Raji (cell line): ENCODE results near the gene HDAC4.
A peak's percentile ranks its signal among the peaks of the same experiment; 100 is the strongest.

ENCODE experiments used
- POLR2A ChIP-seq: IDR thresholded peaks from 2 replicates; pipeline ENCODE4 v1.6.1; 2011; ENCODE audit warnings: low read depth, low read length, control low read depth; ENCODE audit not compliant: insufficient read depth

Gene HDAC4

DNA sequence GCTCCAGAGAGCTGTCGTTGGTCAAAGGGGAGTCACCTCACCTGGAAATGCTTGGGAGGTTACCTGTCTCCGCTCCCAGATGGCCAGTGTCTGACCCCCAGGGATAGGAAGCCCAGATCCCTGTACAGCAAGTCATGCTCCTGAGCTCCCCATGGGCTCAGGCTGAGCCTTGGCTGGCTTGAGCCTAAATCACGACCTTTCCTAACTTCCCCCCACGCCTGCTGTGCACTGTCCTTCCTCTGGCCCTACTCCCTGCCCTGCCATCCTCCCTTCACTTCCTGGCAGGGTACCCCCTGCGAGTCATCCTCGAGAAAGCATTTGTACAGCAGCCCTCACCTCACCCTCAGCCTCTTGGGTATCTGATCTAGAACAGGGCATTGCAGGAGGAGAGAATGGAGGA, 9.2 kb upstream of the HDAC4 start:
- no peak for TF ChIP-seq POLR2A

DNA sequence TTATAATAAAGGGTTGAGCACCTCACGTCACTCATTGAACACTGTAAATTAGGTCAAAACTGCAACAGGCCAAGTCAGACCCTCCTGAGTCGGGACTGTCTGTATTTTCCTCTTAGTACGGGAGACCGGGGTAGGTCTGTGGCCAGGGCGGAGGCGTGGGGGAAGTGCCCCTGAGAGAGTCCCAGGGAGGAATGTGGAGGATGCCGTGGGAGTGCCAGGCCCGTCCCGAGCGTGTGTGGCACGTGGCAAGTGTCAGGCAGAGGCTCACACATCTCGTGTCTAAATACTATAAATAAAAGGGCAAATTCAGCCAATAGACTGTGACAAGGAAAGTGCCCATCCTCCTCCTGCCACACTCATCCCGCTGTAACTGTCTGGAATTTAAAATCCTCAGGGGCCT, 6.3 kb upstream of the HDAC4 start:
- no peak for TF ChIP-seq POLR2A

DNA sequence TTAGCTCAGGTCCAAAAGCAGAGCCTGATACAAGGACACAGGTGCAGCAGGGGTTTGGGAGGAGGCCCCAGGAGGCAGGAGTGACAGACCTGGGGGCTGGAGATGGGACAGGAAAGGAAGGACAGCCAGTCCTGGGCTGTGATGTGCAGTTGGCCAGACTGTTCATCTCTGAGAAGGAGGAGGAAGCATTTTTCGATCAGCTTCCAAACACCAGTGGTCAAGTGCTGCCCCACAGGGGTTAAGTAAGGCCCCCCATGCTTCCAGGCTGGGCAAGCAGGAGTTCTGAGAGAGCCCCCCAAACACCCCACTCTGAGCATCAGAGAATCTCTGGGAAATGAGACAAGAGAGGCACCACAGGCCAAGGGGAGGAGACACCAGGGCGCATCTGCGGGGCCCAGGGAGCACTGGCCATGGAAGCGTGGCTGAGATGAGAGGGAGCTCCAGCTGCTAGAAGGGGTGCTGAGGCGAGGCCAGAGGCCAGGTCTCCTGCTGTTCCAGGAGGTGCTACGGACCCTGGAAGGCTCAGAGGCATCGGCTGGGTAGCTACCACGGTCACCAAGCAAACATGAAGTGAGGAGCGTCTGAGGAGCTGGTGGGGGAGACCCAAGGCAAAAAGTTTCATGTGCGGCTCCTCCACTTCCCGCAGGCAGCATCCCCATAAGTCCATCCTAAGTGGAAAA, 5.6 kb upstream of the HDAC4 start:
- no peak for TF ChIP-seq POLR2A

DNA sequence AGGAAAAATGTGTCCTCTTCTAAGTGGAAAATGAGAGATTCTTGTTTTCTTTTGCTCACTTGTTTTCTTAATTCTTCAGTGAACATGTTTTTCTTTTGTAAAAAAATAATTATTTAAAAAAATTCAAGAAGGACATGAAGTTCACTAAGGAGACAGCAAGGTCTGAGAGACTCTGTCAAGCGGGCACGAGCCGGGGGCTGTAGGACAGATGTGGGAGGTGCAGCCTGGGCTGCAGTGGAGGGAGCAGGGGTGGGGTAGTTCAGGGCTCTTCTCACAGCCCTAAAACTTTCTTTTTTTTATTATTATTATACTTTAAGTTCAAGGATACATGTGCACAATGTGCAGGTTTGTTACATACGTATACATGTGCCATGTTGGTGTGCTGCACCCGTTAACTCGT, 4.3 kb upstream of the HDAC4 start:
- TF ChIP-seq POLR2A, result no peak

DNA sequence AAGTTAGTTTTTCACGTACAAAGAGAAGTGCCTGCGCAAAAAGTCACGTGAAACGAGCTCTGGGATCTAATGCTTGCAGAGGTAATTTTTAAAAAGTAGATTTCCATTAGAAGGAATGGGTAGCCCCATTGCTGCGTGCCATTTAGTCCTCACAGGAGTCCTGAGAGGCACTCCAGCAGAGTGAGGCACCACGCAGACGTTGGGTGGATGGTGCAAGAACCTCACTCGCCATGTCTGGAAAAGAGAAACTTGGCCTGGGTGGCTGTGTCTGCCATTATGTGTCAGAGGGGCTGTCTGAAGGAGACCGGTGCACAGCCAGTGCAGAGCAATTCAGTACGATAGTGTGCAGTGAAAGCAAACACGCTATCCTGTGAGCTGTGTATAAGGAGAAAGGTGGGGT, 1.8 kb upstream of the HDAC4 start:
- no peak for TF ChIP-seq POLR2A

DNA sequence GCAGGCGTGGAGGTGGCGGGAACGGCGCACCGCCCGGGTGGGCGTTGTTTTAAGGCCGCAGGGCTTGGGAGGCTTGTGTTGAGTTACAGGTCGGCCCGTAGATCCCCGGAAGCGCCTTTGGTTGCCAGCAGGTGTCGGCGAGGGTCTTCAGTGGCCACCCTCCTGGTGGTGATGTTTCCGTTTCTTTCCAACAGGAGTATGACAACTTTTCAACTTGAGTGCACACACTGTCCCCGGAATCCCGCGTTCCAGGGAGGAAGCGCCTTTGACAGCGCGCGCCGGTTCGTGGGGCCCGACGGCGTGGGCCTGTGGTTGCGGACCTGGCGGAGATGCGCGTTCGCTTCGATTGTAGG, 1.0 kb upstream of the HDAC4 start:
- no peak for TF ChIP-seq POLR2A

DNA sequence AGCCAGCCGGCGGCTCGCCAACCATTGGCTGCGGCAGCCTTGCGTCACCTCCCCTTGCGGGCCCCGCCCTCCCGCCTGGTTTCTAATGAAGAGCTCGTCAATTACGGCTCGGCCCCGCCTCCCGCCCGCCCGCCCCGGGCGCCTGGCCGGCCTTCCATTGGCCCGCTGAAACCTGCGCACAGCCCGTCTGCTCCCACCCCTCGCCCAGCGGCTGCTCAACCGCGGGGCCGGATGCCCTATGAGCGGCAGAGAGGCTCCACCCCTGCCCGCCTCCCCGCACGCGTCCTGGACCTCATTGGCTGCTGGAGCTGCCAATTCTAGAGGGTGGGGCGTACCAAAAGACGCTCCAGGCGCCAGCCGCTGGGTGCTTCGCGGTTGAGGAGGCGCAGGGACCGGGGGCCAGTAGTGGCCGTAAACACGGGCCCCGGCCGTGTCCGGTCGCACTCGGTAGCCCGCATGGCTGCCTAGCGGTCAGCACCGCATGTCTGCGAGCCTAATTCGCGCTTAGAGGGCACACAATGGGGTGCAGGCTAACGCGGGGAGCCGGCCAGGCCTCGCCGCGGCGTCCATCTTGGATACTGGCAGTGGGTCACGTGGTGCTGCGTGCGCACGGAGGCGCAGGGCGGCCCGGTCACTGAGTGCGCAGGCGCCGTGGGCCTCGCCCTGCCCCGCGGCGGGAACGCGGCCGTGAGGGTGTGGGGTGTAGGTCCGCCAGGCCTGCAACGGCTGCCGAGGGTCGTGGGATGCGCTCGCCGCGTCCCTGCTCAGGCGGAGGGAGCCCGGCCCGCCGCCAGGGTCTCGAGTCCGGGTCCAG, 454 bp upstream of the HDAC4 start:
- peak; percentile 100 for TF ChIP-seq POLR2A

DNA sequence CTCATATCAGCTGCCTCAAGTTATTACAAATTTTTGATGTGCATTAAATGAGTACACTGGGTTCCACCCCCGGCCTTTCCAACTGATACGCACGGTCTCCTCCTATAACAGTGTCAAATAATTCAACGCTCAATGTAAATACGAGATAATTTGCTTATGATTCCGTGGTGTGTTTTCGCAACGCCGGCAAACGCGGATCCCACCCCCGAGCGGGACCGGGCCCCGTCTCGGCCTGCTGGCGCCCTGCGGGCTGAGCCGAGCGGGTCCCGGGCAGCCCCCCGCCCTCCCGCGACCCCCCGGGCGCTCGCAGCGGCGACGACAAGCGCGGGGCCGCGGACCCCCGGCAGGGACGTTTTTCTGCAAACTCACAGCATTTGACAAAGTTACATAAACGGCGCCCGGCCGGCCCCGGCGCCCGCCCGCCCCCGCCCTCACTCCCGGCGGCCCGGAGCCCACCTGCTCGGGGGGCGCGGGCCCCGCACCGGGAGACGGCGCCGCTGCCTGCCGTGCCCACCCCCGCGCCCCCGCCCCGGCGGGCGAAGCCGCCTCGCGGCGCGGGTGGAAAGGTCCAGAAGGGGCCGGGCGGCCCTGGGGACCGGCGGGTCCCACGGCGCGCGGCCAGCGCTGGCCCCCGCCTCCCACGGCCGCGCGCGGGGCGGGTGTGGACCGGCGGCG, 762 bp downstream of the HDAC4 start:
- no peak for TF ChIP-seq POLR2A

DNA sequence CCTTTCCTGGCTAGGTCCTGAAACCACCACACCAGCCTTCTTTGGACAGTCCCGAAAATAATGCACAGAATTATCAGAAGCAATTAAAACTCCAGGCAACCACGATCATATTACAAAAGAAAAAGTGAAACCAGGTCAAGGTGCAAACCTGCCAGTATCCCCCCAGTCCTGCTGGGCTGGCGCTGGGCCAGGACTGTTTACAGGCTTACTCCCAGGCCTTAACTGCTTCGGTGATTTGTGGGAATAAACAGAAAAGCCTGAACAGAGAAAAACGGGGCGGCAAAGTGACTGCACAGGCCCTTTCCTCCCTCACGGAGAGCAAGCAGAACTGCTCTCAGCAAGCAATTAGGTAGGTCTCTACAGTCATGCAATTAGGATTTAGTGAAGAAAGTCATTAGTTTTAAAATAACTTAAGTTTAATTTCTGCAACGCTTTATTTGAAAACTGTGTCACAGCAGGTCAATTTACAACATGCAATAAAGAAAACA, 1.3 kb downstream of the HDAC4 start:
- TF ChIP-seq POLR2A, result no peak

DNA sequence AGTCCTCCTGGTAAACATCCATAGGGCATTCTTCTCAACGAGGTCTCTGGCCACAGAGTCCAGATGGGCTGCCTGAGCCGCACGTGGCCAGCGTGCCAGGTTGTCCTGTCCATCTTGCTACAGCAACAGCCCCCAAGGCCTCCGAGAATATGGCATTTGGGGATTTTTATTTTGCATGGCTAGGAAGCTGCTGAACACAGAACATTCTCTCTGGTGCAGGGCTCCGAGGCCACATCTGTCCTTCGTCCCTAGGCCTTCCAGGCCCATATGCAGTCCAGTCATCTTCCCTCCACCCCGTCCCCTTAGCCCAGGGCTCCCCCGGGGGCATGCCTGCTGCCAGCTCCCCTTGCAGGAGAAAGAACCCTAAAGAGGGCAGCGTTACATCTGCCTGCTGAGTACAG, 2.3 kb downstream of the HDAC4 start:
- no peak for TF ChIP-seq POLR2A

DNA sequence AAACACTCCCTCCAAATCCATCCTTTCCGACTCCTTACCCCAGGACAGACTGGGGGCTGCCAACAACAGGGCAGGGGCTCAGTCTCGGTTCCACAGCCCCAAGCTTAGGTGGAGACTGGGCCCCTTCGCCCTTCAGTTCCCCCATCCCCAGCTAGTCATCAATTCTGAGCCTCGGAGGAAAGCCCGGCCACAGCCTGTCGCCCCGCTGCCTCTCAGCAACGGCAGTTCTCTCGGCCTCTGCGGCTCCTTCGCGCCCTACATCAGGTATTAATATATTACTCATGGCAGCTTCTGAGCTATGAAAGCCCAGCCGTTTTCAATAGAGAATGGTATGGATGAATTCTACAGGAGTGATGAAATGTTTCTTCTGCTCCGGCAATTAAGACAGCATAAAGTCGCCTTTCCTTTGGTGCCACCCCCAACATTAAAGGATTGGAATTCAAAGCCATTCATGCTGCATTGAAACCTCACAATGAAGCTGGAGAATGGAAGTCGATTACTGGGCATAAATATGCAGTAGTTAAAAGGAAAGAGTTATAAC, 2.8 kb downstream of the HDAC4 start:
- no peak for TF ChIP-seq POLR2A

DNA sequence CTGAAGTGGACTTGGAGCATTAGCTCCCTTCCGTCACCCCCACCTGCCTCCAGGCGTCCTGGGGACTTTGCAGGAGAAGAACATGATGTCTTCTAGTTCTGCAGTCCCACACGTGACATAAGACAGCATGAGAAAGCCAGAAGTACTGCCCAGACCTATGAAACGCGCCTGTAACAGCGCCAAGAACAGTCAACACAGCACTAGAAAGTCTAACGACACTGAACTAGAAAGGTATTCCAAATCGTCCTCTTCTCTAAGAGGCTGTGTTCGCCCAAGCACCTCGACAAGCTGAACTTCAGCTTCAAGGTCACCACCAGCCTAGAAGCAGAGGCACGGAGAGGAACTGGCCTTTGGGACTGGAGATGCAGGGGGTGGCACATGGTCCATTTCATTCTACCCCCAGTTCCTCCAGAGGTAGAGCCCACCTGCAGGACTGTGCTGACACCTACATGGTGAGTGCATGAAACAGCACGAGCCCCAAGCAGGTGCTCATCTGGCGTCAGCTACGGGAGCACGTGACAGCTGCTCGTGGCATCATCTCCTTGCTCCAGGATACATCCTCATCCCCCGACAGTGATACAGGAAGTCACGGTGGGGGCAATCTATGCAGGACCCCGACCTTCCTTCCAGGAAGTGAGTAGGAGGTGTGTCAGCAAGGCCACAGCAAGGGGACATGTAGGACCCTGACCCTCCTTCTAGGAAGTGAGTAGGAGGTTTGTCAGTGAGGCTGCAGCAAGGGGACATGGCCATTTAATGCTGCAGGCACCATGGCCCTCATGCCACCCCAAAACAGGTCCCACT, 3.7 kb downstream of the HDAC4 start:
- TF ChIP-seq POLR2A, result no peak

DNA sequence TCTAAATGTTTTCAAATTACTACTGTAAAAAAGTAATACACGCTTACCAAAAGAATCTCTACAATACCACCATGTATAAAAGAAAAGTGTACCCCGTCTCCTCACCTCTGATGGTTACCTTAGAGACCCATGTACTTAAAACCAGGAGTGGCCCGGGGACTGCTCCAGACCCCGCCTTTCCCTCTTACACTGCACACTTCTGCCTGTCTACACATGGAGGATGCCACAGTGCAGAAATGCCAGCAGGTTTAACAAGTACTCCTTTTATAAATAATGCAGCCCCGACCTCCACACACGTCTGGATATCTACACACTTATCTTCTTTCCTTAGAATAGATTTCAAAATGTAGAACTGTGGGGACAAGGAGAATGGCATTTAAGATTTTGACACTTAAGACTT, 5.3 kb downstream of the HDAC4 start:
- no peak for TF ChIP-seq POLR2A

DNA sequence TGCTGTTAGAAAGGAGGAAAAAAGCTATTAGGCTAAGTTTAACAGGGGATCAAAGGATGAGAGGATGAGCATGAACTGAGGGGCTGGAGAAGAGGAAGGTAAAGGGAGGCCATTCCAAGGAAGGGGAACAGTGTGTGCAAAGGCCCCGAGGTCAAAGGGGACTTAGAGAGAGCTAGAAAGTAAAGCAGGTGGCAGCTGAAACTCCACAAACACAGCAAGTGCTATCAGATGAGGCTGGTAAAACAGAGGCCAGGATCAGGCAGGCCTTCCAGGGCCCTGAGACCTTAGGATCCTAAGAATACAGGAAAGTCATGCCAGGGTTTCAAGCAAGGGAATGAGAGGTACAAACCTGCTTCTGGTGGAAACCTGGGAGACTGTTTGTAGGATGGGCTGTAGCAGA, 5.8 kb downstream of the HDAC4 start:
- TF ChIP-seq POLR2A, result no peak
